H1 (cell line): ENCODE measurements around the gene TUBA3C.

Experiments used
- CREB1 ChIP-seq: IDR thresholded peaks from 2 replicates; pipeline ENCODE4 v1.6.1; 2012; ENCODE audit warnings: inconsistent platforms
- FOSL1 ChIP-seq: IDR thresholded peaks from 2 replicates; pipeline ENCODE4 v1.6.1; 2011; ENCODE audit warnings: mild to moderate bottlenecking, low read depth, low read length, moderate library complexity; ENCODE audit not compliant: insufficient read depth
- JUN ChIP-seq: IDR thresholded peaks from 2 replicates; pipeline ENCODE4 v1.6.1; 2011; ENCODE audit warnings: low read depth, mild to moderate bottlenecking, improper control_type of control experiment, low read length
- POLR2A ChIP-seq, 2 experiments: IDR thresholded peaks; 1 replicate in 1 of 2; 2 replicates in 1 of 2; pipeline ENCODE4 v1.6.1; 2011; ENCODE audit warnings: low read depth in 2 of 2, low read length in 2 of 2, mild to moderate bottlenecking in 2 of 2; ENCODE audit errors: control extremely low read depth in 1 of 2
- RAD21 ChIP-seq, 2 experiments: IDR thresholded peaks in 1 of 2; conservative IDR thresholded peaks in 1 of 2; 2 replicates each; pipeline ENCODE4 v1.6.1; 2011; ENCODE audit warnings: low read depth in 2 of 2, low read length in 2 of 2, improper control_type of control experiment in 1 of 2, inconsistent platforms in 1 of 2, mild to moderate bottlenecking in 1 of 2, moderate library complexity in 1 of 2
- RFX5 ChIP-seq: IDR thresholded peaks from 2 replicates; pipeline ENCODE4 v1.6.1; 2011; ENCODE audit warnings: low read depth, low read length, improper control_type of control experiment, borderline replicate concordance
- SIX5 ChIP-seq: IDR thresholded peaks from 2 replicates; pipeline ENCODE4 v1.6.1; 2011; ENCODE audit warnings: mild to moderate bottlenecking, low read depth, low read length
- TAF1 ChIP-seq: IDR thresholded peaks from 2 replicates; pipeline ENCODE4 v1.6.1; 2011; ENCODE audit warnings: mild to moderate bottlenecking, low read depth, low read length
- TF ChIP-seq, protein P1 (sequence below), 3 experiments: IDR thresholded peaks; 1 replicate in 2 of 3; 2 replicates in 1 of 3; pipeline versions ENCODE4 v1.5.1 to v1.6.1; 2011; ENCODE audit warnings: low read length in 3 of 3, mild to moderate bottlenecking in 3 of 3, inconsistent platforms in 2 of 3, low read depth in 1 of 3, moderate library complexity in 1 of 3; ENCODE audit not compliant: insufficient read depth in 1 of 3; ENCODE audit errors: control extremely low read depth in 1 of 3

DNA sequence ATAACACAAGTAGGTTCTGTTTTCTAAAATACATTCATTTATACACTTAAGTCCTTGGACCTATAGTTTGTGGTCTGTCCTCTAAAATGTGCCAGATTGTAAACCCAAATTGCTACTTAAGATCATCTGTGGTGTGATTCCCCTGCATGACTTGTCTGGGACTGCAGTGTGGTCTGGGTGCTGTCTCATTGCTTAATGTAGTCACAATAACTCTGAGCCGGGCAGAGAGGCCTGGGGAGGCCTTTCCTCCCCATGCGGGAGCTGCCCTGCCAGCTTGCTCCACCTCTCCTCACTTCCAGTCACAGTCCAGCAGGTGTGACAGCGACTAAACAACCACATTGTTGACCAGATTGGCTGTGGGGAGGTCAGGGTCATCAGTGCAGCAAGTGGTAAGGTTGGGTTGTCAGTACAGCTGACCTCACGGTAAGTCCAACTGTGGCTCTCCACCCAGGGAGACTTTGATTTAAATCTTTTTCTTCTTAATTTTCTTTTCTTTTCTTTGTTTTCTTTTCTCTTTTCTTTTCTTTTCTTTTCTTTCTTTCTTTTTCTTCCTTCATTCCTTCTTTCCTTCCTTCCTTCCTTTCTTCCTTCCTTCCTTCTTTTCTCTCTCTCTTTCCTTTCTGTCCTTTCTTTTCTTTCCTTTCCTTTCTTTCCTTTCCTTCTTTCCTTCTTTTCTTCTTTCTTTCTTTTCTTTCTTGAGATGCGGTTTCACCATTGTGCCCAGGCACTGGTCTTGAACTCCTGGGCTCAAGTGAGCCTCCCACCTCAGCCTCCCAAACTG lies 4.4 kb upstream of the TUBA3C start:
- TF ChIP-seq SIX5 (no peak), POLR2A (IDR thresholded peaks at IDR 0.05; ENCODE audit: control extremely low read depth in 1 of 2, low read depth in 2 of 2, low read length in 2 of 2) (no peak), RFX5 (no peak), JUN (no peak), FOSL1 (no peak), TAF1 (no peak), RAD21 (IDR thresholded peaks at IDR 0.05 in 1 of 2, conservative IDR thresholded peaks at IDR 0.05 in 1 of 2; ENCODE audit: low read depth in 2 of 2, low read length in 2 of 2) (no peak), CREB1 (no peak)
- TF ChIP-seq, protein P1, sequence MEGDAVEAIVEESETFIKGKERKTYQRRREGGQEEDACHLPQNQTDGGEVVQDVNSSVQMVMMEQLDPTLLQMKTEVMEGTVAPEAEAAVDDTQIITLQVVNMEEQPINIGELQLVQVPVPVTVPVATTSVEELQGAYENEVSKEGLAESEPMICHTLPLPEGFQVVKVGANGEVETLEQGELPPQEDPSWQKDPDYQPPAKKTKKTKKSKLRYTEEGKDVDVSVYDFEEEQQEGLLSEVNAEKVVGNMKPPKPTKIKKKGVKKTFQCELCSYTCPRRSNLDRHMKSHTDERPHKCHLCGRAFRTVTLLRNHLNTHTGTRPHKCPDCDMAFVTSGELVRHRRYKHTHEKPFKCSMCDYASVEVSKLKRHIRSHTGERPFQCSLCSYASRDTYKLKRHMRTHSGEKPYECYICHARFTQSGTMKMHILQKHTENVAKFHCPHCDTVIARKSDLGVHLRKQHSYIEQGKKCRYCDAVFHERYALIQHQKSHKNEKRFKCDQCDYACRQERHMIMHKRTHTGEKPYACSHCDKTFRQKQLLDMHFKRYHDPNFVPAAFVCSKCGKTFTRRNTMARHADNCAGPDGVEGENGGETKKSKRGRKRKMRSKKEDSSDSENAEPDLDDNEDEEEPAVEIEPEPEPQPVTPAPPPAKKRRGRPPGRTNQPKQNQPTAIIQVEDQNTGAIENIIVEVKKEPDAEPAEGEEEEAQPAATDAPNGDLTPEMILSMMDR (IDR thresholded peaks at IDR 0.05; ENCODE audit: control extremely low read depth in 1 of 3, insufficient read depth in 1 of 3, low read depth in 1 of 3, low read length in 3 of 3): no peak
